Activated naive CD4-positive, alpha-beta T cell treated with anti-CD3 and anti-CD28 coated beads for 36 hours (primary cell): ENCODE results near the gene TTC8. TPM values are rescaled to one million over a fixed set of nuclear protein-coding genes. Genes with fewer than 3 reads are reported as not detected.

Experiments
- CTCF ChIA-PET: fragments of 350-600 bp; sonication (Branson Sonifier 250); formaldehyde crosslinking; loops from one replicate; lab custom pipeline; 2021; ENCODE audit warnings: antibody characterized with exemption; lab: Charles Lee
- DNase-seq: peaks from one replicate; pipeline ENCODE4 v3.0.0-alpha.2; 2020
- H3K27ac Mint-ChIP-seq: one replicate; pipeline ENCODE4 v1.8.0; 2021; ENCODE audit warnings: mild to moderate bottlenecking, mixed read lengths
- H3K27me3 Mint-ChIP-seq: one replicate; pipeline ENCODE4 v1.8.0; 2021; ENCODE audit warnings: low read depth, mixed read lengths
- H3K36me3 Mint-ChIP-seq: one replicate; pipeline ENCODE4 v1.8.0; 2021; ENCODE audit warnings: low read depth, mixed read lengths
- H3K4me1 Mint-ChIP-seq: one replicate; pipeline ENCODE4 v1.8.0; 2021; ENCODE audit warnings: low read depth, mixed read lengths
- H3K4me3 Mint-ChIP-seq: one replicate; pipeline ENCODE4 v1.8.0; 2021; ENCODE audit warnings: mild to moderate bottlenecking, moderate library complexity, mixed read lengths
- H3K9me3 Mint-ChIP-seq: one replicate; pipeline ENCODE4 v1.8.0; 2021; ENCODE audit warnings: mixed read lengths
- intact Hi-C: fragments of 100-400 bp; cut with micrococcal nuclease; formaldehyde crosslinking; loops from one replicate; pipeline ENCODE4 v1.15.1; 2023
- total RNA-seq, 2 experiments: library from RNA; stranded (reverse); gene quantifications; one replicate each; pipeline ENCODE4 v1.2.3, GENCODE V29; 2021

TTC8 gene
- total RNA-seq, 2 experiments from 2014 or later: 1.8 to 1.9 TPM

DNA sequence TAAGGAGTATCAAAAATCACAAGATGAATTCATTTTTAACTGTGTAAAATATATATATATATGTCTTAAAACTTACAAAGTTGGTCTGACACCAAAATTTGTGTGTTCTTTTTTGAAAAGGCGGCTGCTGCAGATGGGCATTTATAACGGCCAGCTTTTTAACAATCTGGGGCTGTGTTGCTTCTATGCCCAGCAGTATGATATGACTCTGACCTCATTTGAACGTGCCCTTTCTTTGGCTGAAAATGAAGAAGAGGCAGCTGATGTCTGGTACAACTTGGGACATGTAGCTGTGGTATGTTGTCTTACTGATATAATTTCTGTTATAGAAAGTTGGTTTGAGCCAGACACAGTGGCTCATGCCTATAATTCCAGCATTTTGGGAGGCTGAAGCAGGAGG lies 47.0 kb downstream of the TTC8 start:
- no peaks in the 10 kb centered on the region for H3K27me3 Mint-ChIP-seq
- intact Hi-C loops: no loop called here
- H3K4me3 Mint-ChIP-seq: no peak overlapping the region
- CTCF ChIA-PET: interaction anchor here (0.6 to 1.4 kb wide), 3 partner anchors 152 to 205 kb away, joined by 3 to 4 read pairs (median 4); no protein-coding TSS in a partner anchor
- H3K27ac Mint-ChIP-seq: no peak overlapping the region
- H3K4me1 Mint-ChIP-seq: no peaks in the 10 kb centered on the region
- H3K36me3 Mint-ChIP-seq: no peaks in the 10 kb centered on the region
- H3K9me3 Mint-ChIP-seq: no peaks in the 10 kb centered on the region
- no peak for DNase-seq

DNA sequence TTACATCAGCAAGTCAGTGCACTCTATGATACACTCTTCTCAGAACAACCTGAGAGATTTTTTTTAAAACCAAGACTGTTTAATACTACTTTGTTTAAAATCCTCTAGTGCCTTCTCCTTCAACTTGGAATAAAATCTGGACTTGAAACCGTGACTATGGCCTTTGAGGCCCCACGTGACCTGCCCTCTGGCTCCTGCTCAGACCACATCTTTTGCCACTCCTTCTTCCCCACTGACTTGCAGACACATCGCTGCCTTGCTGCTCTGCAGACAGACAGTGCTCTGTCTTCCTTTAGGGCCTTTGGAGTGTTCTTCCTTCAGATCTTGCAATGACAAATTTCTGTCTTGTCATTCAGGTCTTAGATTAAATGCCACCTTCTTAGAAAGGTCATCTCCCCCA lies 48.5 kb downstream of the TTC8 start:
- Mint-ChIP-seq H3K36me3 (no peaks in the 10 kb centered on the region), H3K4me1 (no peaks in the 10 kb centered on the region), H3K27ac (no peak overlapping the region), H3K9me3 (no peaks in the 10 kb centered on the region), H3K27me3 (no peaks in the 10 kb centered on the region), H3K4me3 (no peak overlapping the region)
- intact Hi-C loops: no loop called here
- CTCF ChIA-PET: no interaction called here
- no peak for DNase-seq

DNA sequence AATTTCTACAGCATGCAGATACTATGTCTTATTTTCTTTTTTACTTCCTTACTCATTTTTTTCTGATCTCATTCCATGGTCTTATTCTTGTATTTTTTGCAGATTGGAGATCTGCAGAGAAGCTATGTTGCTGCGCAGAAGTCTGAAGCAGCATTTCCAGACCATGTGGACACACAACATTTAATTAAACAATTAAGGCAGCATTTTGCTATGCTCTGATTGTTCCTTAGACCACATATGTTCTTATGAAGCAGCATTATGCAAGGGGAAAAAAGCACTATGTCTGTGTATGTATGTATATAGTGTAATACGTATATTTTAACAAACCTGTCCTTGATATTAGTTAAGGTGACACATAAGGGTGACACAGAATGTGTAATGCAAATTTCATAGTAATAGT lies 52.7 kb downstream of the TTC8 start:
- CTCF ChIA-PET: no interaction called here
- H3K27ac Mint-ChIP-seq: no peak overlapping the region
- H3K4me3 Mint-ChIP-seq: no peak overlapping the region
- DNase-seq: no peak
- H3K36me3 Mint-ChIP-seq: peaks cover 12% of the 10 kb centered on the region
- intact Hi-C loops: no loop called here
- no peaks in the 10 kb centered on the region for H3K27me3 Mint-ChIP-seq
- no peaks in the 10 kb centered on the region for H3K4me1 Mint-ChIP-seq
- H3K9me3 Mint-ChIP-seq: peaks cover 10% of the 10 kb centered on the region

DNA sequence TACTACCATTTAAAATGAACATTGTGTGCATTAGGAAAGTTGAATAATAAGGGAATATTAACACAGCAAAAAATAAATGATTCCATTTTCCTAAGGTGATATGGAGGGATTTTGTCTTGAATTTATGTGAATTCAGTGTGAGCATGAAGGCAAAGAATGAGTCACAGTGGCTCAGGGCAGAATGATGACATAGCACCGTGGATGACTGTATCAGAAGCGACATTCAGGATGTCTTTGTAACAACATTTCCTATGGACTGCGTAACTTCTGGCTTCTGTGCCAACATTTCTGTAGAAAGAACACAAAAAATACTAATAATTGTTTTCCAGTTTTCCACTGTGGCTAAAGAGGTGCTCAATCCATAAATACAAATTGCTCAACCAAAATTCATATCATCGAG lies 54.6 kb downstream of the TTC8 start:
- Mint-ChIP-seq H3K4me3 (no peak overlapping the region), H3K9me3 (peaks cover 20% of the 10 kb centered on the region), H3K27me3 (no peaks in the 10 kb centered on the region), H3K4me1 (no peaks in the 10 kb centered on the region), H3K27ac (no peak overlapping the region), H3K36me3 (peaks cover 21% of the 10 kb centered on the region)
- intact Hi-C loops: no loop called here
- CTCF ChIA-PET: no interaction called here
- no peak for DNase-seq

DNA sequence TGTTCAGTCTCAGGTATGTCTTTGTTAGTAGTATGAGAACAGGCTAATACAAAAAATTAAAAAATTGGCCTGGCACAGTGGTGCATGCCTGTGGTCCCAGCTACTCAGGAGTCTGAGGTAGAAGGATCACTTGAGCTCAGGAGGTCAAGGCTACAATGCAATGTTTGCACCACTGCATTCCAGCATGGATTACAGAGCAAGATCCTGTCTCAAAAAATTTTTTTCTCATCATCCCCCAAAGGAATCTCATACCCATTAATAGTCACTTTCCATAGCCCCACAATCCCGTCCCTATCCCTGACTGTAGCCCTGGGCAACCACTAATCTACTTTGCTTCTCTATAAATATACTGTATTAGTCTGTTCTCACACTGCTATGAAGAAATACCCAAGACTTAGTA lies 57.8 kb downstream of the TTC8 start:
- peaks cover 21% of the 10 kb centered on the region for H3K36me3 Mint-ChIP-seq
- intact Hi-C loops: no loop called here
- no peak for DNase-seq
- CTCF ChIA-PET: no interaction called here
- no peaks in the 10 kb centered on the region for H3K27me3 Mint-ChIP-seq
- no peak overlapping the region for H3K27ac Mint-ChIP-seq
- H3K4me3 Mint-ChIP-seq: no peak overlapping the region
- peaks cover 20% of the 10 kb centered on the region for H3K9me3 Mint-ChIP-seq
- H3K4me1 Mint-ChIP-seq: no peaks in the 10 kb centered on the region

DNA sequence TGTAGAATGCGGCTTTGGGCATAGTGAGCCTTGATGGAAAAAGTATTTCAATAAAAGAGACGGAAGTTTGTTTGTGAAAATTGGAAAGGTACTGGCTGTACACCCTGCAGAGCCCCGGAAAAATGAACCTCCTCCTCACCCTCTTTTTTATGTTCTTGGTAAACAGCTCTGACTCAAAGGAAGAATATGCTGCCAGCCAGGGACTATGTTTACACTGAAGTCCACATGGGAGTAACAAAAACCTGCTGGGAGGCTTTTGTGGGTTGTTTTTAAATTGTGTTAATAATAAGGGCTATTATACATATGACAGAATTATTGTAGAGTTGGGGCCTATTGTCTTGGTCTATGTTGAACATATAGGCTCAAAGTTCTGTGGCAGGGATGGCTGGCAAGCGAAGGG lies 70.7 kb downstream of the TTC8 start:
- intact Hi-C loops: no loop called here
- DNase-seq: no peak
- H3K4me3 Mint-ChIP-seq: no peak overlapping the region
- CTCF ChIA-PET: no interaction called here
- H3K4me1 Mint-ChIP-seq: no peaks in the 10 kb centered on the region
- H3K9me3 Mint-ChIP-seq: no peaks in the 10 kb centered on the region
- peaks cover 4% of the 10 kb centered on the region for H3K27me3 Mint-ChIP-seq
- no peak overlapping the region for H3K27ac Mint-ChIP-seq
- H3K36me3 Mint-ChIP-seq: no peaks in the 10 kb centered on the region

DNA sequence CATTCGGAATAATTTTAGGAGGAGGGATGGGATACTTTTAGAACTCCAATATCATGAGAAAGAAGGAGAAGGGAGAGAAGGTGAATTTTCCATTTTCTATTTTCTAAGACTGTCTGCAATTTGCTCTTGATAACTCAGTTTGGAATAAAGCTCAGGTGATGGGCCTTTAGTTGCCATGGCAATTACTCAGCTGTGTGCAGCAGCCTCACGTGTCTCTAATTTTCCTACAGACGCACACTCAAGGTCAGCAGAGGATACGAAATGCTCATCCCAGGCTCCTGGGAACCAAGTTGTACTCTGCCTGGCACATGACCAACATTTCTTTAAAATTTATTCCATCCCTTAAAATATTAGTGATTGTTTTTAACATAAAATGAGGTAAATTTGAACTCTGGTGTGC lies 76.7 kb downstream of the TTC8 start:
- H3K27ac Mint-ChIP-seq: no peak overlapping the region
- H3K4me3 Mint-ChIP-seq: no peak overlapping the region

DNA sequence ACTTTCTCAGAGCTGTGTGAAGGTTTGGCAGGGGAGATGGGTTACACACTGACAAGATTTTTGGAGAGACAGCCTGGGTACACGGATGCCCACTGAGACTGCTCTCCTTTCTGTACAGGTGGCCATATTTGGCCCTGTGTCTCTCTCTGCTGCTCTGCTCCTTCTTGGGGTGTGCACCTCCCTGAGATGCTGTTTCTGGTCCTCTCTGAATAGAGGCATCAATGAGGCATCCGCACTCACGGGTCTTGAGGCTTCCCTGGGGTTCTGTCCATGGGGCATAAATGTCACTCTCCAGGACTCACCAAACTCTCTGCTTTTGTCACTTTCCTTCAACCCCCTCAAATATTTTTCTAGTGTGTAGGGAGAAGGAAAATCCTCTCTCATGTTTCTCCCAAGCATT lies 77.5 kb downstream of the TTC8 start:
- H3K9me3 Mint-ChIP-seq: no peaks in the 10 kb centered on the region
- H3K4me1 Mint-ChIP-seq: no peaks in the 10 kb centered on the region
- H3K27ac Mint-ChIP-seq: no peak overlapping the region
- peaks cover 13% of the 10 kb centered on the region for H3K27me3 Mint-ChIP-seq
- no peak overlapping the region for H3K4me3 Mint-ChIP-seq
- DNase-seq: no peak
- no peaks in the 10 kb centered on the region for H3K36me3 Mint-ChIP-seq
- intact Hi-C loops: no loop called here
- CTCF ChIA-PET: interaction anchor here (0.5 kb wide), 1 partner anchor 172 kb away, joined by 5 read pairs; no protein-coding TSS in a partner anchor

More for the DNA sequence above, 76.7 kb downstream of the TTC8 start:
- H3K36me3 Mint-ChIP-seq: no peaks in the 10 kb centered on the region
- peaks cover 13% of the 10 kb centered on the region for H3K27me3 Mint-ChIP-seq
- intact Hi-C loops: no loop called here
- no peaks in the 10 kb centered on the region for H3K9me3 Mint-ChIP-seq
- CTCF ChIA-PET: no interaction called here
- no peaks in the 10 kb centered on the region for H3K4me1 Mint-ChIP-seq
- no peak for DNase-seq

DNA sequence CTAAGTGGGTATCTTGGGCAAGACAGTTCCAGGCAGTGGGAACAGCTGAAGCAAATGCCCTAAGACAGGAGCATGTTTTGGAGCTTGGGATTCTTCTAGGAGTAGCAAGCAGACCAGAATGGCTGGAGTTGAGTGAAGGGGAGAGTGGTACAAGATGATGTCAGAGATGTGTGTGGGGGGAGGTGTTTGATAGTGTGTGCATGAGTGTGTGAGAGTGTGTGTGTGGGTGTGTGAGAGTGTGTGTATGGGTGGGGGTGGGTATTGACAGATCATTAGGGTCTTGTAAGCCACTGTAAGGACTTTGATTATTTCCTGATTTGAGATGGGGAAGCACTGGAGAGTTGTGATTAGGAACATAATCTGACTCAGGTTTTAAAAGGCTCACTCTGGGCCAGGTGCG lies 78.4 kb downstream of the TTC8 start:
- CTCF ChIA-PET: no interaction called here
- Mint-ChIP-seq H3K36me3 (no peaks in the 10 kb centered on the region), H3K9me3 (no peaks in the 10 kb centered on the region), H3K4me3 (no peak overlapping the region), H3K27me3 (peaks cover 13% of the 10 kb centered on the region), H3K4me1 (no peaks in the 10 kb centered on the region), H3K27ac (no peak overlapping the region)
- intact Hi-C loops: no loop called here
- no peak for DNase-seq

DNA sequence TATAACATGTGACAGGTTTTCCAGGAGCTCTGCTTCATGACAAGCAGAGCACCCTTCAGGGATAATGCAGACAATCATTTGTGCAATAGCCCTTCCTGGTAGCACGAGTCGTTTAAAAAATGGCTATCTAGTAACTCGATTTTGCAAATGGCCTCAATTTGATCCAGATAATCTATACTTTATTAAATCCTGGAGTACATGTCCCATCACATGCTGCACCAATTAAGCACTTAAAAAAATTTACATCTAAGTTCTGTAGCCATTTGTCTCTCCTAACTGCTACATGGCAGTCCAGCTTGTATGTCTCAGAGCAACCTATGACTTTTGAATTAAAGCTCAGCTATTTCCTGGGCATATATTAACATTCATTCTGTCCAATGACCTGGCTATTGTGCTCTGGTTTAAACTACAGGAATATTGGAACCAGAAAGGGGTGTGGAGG lies 79.8 kb downstream of the TTC8 start:
- intact Hi-C loops: no loop called here
- Mint-ChIP-seq H3K36me3 (no peaks in the 10 kb centered on the region), H3K27me3 (peaks cover 16% of the 10 kb centered on the region), H3K27ac (no peak overlapping the region), H3K4me1 (no peaks in the 10 kb centered on the region), H3K9me3 (peaks cover 2% of the 10 kb centered on the region), H3K4me3 (no peak overlapping the region)
- CTCF ChIA-PET: interaction anchor here (0.5 kb wide), 1 partner anchor 1035 kb away, joined by 3 read pairs; no protein-coding TSS in a partner anchor
- DNase-seq: no peak

DNA sequence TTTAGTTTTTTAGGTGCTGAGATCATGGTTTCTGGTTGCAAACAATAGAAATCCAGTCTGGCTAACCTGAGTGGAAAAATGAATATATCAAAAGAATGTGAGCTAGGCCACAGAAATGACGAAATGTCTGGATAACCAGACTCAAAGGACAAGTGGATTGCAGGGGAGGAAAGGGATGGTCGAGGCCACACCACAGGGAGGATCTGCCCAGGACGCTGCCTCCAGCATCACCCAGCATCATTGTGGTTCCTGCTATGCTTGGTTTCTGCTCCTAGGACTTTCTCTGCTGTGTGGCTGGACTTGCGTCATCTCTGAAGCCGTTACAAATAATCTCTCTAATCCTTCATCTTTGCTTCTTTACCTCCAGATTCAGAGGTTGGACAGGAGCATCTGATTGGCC lies 80.4 kb downstream of the TTC8 start:
- no peak overlapping the region for H3K4me3 Mint-ChIP-seq
- CTCF ChIA-PET: no interaction called here

DNA sequence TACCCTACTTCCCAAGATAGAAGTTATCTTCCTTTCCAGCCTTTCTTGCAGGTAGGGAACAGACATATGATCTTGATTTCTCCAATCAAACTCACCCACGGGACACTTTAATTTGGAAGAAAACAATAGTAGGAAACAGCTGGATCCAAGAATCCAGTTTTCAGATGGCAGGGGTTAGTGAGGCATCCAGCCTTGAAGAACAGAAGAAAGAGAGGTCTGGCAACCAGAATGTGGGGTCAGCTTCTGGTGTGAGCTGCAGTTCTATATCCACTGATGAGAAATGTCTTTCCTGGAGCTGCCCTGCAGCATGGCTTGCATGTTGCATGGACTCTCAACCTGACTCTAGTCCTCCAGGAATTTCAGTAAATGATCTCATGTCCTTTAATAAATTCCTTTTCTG lies 83.8 kb downstream of the TTC8 start:
- Mint-ChIP-seq H3K4me3 (no peak overlapping the region), H3K36me3 (no peaks in the 10 kb centered on the region), H3K27ac (no peak overlapping the region), H3K9me3 (peaks cover 2% of the 10 kb centered on the region), H3K27me3 (peaks cover 2% of the 10 kb centered on the region), H3K4me1 (no peaks in the 10 kb centered on the region)
- CTCF ChIA-PET: no interaction called here
- DNase-seq: no peak
- intact Hi-C loops: no loop called here

More for the DNA sequence above, 80.4 kb downstream of the TTC8 start:
- Mint-ChIP-seq H3K36me3 (no peaks in the 10 kb centered on the region), H3K4me1 (no peaks in the 10 kb centered on the region), H3K9me3 (peaks cover 2% of the 10 kb centered on the region), H3K27ac (no peak overlapping the region), H3K27me3 (peaks cover 16% of the 10 kb centered on the region)
- intact Hi-C loops: no loop called here
- DNase-seq: no peak

DNA sequence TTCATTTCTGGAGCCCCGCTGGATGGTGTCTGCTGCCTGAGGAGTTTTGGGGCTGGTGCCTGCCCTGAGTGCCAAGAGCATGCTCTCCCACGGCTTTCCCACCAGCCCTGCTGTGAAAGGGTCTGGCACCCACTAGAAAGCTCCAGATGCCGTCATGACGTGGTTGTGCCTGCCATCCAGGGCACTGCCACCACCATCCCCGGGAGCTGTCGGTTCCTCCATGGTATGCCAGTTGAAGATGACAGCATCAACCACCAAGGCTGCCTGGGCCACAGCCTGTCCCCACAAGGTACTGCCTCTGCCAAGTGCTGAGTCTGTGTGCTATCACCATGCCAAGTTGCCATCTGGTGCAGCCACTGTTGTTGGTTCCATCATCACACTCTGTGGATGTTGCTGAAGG lies 85.9 kb downstream of the TTC8 start:
- DNase-seq: no peak
- Mint-ChIP-seq H3K27me3 (peaks cover 6% of the 10 kb centered on the region), H3K4me3 (no peak overlapping the region), H3K4me1 (no peaks in the 10 kb centered on the region), H3K36me3 (no peaks in the 10 kb centered on the region), H3K9me3 (peaks cover 2% of the 10 kb centered on the region), H3K27ac (no peak overlapping the region)
- intact Hi-C loops: no loop called here
- CTCF ChIA-PET: no interaction called here
